ENCODE measurements around the gene CCDC196.

GRCh38 chr14:66453469-66453868, 32.7 kb upstream of the CCDC196 start:
- TF ChIP-seq CTCF (IDR thresholded peaks at IDR 0.05; ENCODE audit: insufficient read depth, low read length, poor library complexity, severe bottlenecking) (no peak), EZH2phosphoT487 (conservative IDR thresholded peaks at IDR 0.05; ENCODE audit: low read length) (no peak)

Measured in SU-DHL-6 (cell line).